ENCODE measurements around the gene BMP3.

DNA sequence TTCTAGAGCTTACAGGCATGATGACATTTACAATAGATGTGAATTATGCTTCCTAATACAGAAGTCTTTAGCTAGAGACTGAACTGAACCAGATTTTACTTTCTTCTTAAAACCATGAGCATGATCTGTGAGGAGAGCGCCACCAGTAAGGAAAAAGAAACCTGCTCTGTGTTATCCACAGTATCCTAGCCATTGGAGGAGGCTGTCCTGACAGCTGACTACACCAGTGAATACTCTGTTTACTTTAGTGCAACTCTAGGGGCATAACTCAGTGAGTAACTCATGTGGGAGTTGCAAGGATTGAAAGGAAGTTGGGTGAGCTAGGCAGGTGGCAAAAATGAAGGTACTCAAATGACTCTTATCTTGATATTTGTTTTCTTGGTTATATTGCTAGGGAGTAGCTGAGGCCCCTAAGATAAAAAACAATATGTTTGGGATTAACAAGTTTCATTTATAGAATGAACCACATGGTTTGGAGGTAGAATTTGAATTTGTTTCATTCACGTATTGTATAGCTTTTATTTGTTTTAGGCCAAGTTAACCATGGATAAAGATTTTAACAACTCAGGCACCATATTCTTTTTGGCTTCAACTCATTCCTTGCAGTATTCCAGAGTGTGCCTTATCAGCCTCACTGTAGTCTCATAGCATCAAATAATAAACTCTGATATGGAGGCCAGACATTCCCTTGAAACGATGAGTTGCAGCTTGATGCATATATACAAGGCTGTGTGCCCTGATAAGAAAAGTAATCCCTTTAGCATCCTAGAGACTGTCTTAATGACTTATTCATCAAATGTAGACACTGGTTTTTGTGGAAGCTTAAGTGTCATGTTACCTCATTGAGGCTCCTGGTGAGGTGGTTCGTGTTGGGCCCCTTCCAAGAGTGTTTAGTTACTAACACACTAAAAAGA is 2.5 kb downstream of the BMP3 start:
- TF ChIP-seq, protein P1, sequence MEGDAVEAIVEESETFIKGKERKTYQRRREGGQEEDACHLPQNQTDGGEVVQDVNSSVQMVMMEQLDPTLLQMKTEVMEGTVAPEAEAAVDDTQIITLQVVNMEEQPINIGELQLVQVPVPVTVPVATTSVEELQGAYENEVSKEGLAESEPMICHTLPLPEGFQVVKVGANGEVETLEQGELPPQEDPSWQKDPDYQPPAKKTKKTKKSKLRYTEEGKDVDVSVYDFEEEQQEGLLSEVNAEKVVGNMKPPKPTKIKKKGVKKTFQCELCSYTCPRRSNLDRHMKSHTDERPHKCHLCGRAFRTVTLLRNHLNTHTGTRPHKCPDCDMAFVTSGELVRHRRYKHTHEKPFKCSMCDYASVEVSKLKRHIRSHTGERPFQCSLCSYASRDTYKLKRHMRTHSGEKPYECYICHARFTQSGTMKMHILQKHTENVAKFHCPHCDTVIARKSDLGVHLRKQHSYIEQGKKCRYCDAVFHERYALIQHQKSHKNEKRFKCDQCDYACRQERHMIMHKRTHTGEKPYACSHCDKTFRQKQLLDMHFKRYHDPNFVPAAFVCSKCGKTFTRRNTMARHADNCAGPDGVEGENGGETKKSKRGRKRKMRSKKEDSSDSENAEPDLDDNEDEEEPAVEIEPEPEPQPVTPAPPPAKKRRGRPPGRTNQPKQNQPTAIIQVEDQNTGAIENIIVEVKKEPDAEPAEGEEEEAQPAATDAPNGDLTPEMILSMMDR (conservative IDR thresholded peaks at IDR 0.05), result no peak
- TF ChIP-seq ZFX (IDR thresholded peaks at IDR 0.05), result no peak

Data from C4-2B (cell line).